Effector CD8-positive, alpha-beta T cell (primary cell): ENCODE results near the gene FNDC4.

Source experiments
- DNase-seq: peaks from one replicate; lab custom pipeline; 2025; lab: John Stamatoyannopoulos, UW

The FNDC4 gene

DNA sequence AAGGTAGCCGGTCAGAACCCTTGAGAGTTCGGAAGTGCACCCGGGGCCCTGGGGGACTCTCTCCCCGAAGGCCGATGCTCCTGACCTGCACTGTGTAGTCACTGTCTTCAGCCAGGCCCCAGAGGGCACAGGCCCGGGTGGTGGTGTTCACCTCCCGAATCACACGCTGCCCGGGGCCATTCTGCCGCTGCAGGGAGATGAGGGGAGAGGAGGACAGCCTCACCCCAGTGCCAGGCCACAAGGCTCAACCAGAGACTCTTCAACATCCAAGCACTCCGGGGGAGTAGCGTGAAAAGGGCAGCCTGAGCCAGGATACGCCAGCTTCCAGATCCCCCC lies 1.1 kb downstream of the FNDC4 start:
- no peak for DNase-seq

DNA sequence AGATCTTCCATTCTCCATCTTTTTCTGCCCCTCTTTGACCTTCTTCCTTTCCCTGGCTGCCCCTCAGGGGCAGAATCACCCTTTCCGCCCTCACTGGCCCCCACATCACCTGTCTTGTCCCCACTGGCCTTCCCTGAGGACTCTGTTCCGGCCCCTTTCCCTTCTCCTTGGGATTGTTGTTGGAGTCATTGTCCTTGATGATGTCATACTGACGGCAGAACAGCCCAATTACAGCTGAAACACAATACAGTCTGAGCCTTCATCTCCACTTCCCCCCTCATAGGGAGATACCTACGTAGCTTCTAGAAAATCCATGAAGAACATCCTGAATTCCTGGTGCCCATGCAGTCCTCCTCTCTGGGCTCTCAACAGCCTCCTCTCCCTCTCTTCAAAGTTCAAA lies 2.4 kb downstream of the FNDC4 start:
- no peak for DNase-seq

DNA sequence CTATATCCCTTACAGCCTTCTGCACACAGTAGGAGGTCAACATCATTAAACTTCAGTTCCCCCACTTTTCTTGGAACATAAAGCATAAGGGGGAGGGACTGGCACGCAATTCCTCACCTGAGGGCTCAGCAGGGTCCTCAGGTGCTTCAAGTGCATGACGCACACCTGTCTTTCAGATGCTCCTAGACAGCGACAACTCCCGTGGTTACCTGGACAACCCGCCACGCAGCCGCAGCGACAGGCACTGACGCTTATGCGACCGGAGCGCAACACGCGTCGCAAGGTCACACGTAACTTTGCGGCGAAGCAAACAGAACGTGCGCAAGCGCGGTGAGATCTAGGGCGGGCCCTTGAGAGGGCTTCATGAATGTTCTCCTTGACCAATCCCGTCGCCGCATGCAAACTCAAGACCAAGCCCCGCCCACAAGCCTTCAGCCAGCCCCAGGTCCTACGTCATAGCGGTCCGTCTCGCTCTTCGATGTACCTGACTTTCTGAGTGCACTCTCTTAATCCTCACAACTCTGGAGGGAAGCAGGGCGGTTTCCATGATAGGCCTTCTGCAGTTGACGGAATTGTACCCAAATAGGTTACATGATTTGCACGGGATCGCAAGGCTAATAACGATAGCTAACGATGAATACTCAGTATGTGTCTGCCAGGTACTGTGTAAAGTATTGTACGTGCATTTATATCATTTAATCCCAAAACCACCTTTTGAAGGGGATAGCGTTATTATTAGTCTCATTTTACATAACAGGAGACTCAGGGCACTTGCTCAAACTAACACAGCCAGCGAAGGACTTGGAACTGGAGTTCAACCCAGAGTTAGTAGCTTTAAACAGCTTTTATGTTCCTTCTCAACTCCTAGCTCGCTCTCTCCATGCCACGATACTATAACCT lies 5.3 kb downstream of the FNDC4 start, which contains the start of gene IFT172:
Gene IFT172, minus strand, starts transcription at position 246 of the 900 bp plus-strand sequence. Its CDS starts 90 bp downstream, at position 156.
- DNase-seq: peak; percentile 99

DNA sequence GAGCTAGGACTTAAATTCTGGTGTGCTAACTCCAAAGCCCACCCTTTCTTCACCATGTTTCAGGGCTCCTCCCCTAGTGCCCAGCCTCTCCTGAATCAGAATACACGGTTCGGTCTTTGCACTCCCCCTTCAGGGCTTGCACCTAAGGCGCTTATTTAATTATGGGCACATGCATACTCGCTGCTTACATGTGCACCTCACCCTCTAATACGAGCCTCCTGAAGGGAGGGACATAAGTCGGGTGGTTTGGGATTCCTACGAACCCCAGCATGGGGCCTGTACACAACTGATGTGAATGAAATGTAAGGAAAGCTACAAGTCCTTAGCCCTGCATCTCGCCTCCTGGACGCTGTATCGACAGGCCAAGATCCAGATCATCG lies 5.9 kb downstream of the FNDC4 start:
- no peak for DNase-seq

DNA sequence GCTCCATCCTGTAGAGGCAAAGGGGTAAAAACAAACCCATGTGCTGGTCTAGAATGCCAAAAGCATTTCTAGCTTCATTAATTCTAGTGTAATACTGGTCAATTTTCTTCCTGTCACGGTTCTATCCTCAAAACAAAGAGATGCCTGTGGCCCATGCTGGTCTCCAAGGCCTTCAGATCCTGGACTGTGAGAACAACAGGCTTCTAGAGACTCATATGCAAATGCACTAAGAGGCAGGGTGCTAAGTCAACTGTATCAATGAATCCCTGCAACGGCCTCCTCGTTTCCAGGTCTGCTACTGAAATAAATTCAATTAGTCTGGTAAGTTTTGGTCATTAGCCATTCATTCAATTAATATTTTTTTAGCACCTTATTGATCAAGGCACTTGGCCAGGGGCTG lies 9.5 kb downstream of the FNDC4 start:
- DNase-seq: no peak

DNA sequence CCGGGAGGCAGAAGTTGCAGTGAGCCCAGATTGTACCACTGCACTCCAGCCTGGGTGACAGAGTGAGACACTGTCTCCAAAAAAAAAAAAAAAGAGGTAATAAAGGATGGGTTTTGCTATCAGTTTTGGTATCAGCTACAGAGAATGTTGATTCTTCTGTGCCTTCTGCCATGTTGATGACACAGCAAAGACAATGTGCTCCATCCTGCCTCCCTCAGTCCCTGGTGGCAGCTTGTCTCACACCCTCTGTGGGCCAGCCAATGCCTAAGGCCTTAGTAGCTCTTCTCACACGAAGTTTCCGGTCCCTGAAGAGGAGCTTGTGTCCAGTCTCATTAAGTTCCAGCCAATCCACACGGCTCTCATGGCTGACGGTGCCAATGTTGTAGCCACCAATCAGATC lies 23.0 kb downstream of the FNDC4 start:
- DNase-seq: no peak

DNA sequence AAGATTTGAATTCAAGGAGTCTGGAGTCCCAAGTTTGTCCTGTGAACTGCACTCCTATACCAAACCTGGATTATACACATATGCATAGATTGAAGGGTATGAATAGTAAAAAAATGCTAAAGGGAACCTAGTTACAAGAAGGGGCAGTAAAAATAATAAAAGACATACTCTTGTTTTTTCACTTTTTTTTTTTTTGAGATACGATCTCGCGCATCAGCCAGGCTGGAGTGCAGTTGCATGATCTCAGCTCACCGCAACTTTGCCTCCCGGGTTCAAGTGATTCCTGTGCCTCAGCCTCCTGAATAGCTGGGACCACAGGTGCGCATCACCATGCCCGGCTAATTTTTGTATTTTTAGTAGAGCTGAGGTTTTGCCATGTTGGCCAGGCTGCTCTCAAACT lies 30.6 kb downstream of the FNDC4 start:
- no peak for DNase-seq

DNA sequence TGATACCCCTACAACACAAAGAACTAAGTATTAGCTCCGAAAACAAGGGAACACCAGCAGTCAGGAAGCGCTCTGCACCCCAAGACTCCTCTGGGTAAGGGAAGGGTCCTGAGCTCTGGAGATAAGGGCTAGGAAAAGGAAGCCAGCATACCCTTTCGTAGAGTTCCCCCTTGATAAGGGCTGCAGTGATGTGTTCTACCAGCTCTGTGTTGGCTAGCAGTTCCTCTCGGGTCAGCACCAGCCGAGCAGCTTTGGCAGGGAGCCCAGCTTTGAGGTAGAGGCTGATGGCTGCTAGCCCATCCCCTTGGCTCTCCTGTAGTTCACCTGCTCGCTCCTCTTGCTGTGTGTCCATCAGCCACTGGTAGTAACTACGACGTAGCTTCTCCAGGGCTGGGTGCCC lies 33.9 kb downstream of the FNDC4 start:
- DNase-seq: no peak

DNA sequence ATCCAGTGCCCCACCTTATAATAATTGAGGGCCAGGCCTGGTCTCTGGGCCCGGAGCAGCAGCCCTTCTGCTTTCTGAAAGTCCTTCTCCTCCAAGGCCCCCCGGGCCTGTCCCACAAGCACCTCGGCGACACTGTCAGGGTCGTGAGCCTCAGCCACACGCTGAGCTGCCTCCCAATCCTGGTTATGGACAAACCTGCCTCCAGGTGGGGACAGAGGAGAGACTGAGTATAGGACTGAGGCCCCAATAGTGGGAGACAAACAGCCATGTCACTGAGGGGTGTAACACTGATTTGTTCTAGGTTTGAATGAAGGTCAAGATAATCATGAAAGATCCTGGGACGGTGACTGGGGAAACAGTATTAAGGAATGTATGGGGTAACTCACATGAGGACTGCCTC lies 41.0 kb downstream of the FNDC4 start:
- DNase-seq: no peak

DNA sequence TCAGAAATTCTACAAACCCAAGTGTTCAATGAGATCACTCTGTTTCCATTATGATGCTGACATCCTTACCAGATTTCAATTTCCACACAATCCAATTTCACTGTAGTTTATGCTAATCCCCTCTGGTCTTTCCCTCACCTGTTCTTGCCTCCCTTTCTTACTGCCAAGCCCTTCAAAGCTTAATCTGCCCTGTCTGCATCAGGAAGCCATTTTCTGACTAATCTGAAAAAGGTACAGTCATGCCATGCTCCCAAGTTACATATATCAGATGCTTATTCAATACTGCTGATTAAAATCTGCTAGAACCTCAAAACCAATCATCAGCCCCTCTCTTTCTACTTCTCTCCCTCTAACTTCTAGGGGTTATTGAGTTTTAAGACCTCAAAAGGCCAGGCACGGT lies 43.9 kb downstream of the FNDC4 start:
- DNase-seq: no peak

DNA sequence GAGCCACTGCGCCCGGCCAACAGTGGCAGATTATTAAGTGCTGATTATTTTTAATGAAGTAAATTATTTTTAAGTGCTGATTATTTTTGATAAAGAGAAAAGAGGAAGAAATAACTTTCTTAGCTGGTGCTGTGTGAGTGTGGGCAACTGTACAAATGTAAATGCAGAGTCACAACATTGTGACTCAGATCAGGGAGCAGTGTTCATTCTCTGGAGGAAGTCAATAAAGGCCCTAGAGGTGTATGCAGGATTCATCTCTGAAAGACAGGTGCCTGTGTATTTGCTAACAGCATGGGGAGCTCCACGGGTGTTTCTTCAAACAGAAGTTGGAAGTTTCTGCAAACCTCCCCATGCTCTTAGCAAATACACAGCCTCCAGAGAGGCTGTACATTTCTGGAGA lies 46.6 kb downstream of the FNDC4 start:
- no peak for DNase-seq

DNA sequence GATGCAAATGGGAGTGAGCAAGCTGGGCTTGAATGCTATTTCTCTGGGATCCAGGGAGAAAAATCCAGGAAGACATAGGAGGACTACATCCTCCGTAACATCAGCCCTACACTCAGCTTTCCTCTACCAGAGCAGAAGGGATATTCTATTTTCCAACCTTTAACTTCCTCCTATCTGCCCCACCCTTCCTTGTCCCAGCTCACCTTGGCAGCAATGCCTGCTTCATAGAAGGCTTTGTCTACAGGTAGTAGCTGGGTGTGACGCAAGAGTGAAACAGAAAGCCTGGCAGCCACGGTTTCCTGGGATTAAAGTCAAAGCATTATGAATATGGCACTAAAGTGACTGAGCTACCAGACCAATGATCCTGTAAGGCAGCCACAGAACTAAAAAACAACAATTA lies 48.9 kb downstream of the FNDC4 start:
- DNase-seq: no peak

DNA sequence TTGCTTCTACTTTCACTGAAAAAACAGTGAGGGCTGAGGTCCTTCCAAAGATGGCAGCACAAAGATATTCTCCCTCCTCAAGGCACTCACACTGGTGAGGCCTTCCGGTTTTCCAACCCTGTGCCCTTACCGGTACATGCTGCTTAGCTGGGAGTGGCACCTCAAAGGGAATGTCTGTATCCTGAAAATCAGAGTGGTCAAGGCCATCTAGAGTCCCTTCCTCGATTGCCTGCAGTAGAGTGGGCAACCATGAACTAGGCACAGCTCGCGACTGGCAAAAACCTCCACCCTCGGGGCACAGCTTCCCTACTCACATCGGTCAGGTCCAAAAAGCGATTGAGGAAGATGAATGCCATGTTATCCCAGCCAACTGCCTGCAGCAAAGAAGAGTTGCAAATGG lies 49.4 kb downstream of the FNDC4 start:
- no peak for DNase-seq

DNA sequence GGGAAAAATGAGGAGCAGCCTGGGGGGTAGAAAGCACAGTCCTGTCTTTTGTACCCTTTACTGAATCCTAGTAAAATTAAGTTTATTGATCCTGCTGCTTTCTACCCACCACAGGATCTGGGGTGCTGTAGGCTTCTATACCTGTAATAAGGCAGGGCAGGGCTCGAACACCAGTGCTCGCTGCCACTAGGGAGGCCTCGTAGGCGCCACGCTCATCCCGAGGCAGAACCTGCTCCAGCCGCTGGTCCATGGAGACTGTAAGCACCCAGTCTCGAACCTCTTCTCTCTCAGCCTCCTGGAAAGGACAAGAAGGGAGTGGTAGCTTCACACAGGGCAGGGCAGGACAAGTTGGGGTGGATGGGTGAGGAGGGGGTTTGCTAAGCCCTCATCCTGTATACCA lies 49.8 kb downstream of the FNDC4 start:
- DNase-seq: no peak

DNA sequence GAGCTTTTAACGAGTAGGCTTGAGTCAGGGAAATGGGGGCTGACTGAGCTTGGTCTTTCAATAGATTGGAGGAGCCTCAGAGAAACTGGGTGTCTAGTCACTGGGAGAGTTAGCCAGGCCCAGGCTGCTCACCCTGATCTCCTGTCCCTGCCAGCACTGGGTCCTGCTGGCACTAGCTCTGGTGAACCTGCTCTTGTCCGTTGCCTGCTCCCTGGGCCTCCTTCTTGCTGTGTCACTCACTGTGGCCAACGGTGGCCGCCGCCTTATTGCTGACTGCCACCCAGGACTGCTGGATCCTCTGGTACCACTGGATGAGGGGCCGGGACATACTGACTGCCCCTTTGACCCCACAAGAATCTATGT lies 52.1 kb downstream of the FNDC4 start:
- DNase-seq: no peak

DNA sequence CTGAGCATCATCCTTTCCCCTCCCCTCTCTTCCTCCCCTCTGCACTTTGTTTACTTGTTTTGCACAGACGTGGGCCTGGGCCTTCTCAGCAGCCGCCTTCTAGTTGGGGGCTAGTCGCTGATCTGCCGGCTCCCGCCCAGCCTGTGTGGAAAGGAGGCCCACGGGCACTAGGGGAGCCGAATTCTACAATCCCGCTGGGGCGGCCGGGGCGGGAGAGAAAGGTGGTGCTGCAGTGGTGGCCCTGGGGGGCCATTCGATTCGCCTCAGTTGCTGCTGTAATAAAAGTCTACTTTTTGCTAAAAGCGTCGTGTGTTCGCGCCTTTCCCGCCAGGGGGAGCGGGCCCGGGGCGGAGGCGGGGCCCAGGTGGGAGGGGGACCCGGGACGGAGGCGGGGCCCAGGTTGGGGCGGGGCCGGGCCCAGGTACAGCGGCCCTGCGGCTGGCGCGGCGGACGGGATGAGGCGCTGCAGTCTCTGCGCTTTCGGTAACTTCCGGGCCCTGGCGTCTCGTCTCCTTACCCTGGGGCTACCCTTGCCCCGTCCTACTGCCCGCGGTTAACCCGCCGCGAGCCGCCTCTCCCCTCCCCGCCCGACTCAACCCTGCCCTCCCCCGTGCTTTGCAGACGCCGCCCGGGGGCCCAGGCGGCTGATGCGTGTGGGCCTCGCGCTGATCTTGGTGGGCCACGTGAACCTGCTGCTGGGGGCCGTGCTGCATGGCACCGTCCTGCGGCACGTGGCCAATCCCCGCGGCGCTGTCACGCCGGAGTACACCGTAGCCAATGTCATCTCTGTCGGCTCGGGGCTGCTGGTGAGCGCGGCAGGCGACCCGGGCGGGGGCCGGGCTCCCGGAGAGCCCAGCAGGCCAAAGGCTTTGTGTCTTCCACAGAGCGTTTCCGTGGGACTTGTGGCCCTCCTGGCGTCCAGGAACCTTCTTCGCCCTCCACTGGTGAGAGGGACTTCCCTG lies 52.8 kb downstream of the FNDC4 start, which contains the start of gene KRTCAP3:
Gene KRTCAP3, plus strand, starts transcription at position 424 of the 962 bp plus-strand sequence. Its CDS starts 32 bp downstream, at position 456.
- DNase-seq: peak; percentile 40
